IMR-90 (cell line): ENCODE results near the gene SLCO1B1. TPM values are rescaled to one million over a fixed set of nuclear protein-coding genes. Genes with fewer than 3 reads are reported as not detected.

Source experiments
- ATAC-seq: fragments of 200-7000 bp; cut with Tn5 transposase; 2 replicates; pipeline ENCODE4 v1.9.1; 2020; ENCODE audit warnings: low read depth, mild to moderate bottlenecking, moderate library complexity
- BruUV-seq: library from RNA; stranded (reverse); fragments of 400-500 nt; replicated peaks from 2 replicates; lab custom pipeline; 2021; lab: Mats Ljungman, UMichigan
- CTCF ChIA-PET: fragments of 300-600 bp; formaldehyde crosslinking; extraction: SDS; loops from one replicate; lab custom pipeline; 2021; ENCODE audit warnings: antibody characterized with exemption; lab: Yijun Ruan, JAX
- POLR2A ChIA-PET: fragments of 300-600 bp; sonication (Branson Sonifier 250); formaldehyde crosslinking; loops from one replicate; lab custom pipeline; 2022; ENCODE audit warnings: antibody characterized with exemption; ENCODE audit not compliant: unreplicated experiment; lab: Charles Lee
- DNase-seq: peaks from one replicate; pipeline ENCODE4 v3.0.0; 2013
- H2AFZ ChIP-seq: replicated peaks from 2 replicates; pipeline ENCODE3; 2013; ENCODE audit warnings: low read length, mild to moderate bottlenecking; ENCODE audit not compliant: poor library complexity
- H2AK5ac ChIP-seq: 2 replicates; pipeline ENCODE4 v1.6.1; 2013; ENCODE audit warnings: low read depth, low read length, inconsistent platforms
- H2AK9ac ChIP-seq: replicated peaks from 2 replicates; pipeline ENCODE3; 2013; ENCODE audit warnings: mild to moderate bottlenecking, low read depth, low read length, moderate library complexity; ENCODE audit not compliant: poor library complexity
- H2BK120ac ChIP-seq: 2 replicates; pipeline ENCODE4 v1.6.1; 2013; ENCODE audit warnings: low read depth, low read length, inconsistent platforms
- H2BK15ac ChIP-seq: 3 replicates; pipeline ENCODE4 v1.6.1; 2013; ENCODE audit warnings: low read depth, low read length, inconsistent platforms
- H2BK20ac ChIP-seq: 2 replicates; pipeline ENCODE4 v1.6.1; 2013; ENCODE audit warnings: low read depth, mild to moderate bottlenecking, inconsistent platforms, low read length, moderate library complexity
- H2BK5ac ChIP-seq: 2 replicates; pipeline ENCODE4 v1.6.1; 2013; ENCODE audit warnings: mild to moderate bottlenecking, low read depth, low read length, inconsistent platforms; ENCODE audit not compliant: poor library complexity, severe bottlenecking
- H3K14ac ChIP-seq: replicated peaks from 2 replicates; pipeline ENCODE4 v1.6.1; 2013; ENCODE audit warnings: low read depth, low read length, inconsistent platforms
- H3K18ac ChIP-seq: 2 replicates; pipeline ENCODE4 v1.6.1; 2013; ENCODE audit warnings: low read depth, low read length, control low read depth
- H3K23ac ChIP-seq: 2 replicates; pipeline ENCODE4 v1.6.1; 2013; ENCODE audit warnings: low read depth, low read length, inconsistent platforms
- H3K27ac ChIP-seq: 2 replicates; pipeline ENCODE4 v1.5.1; 2013; ENCODE audit warnings: mild to moderate bottlenecking, control low read depth, low read length; ENCODE audit not compliant: insufficient read depth
- H3K27me3 ChIP-seq: 2 replicates; pipeline ENCODE4 v1.6.1; 2013; ENCODE audit warnings: low read length; ENCODE audit not compliant: control insufficient read depth, insufficient read depth
- H3K36me3 ChIP-seq: 2 replicates; pipeline ENCODE4 v1.6.1; 2013; ENCODE audit warnings: low read length, mixed read lengths; ENCODE audit not compliant: control insufficient read depth, insufficient read depth
- H3K4ac ChIP-seq: 2 replicates; pipeline ENCODE4 v1.6.1; 2013; ENCODE audit warnings: low read depth, low read length, inconsistent platforms
- H3K4me1 ChIP-seq: 2 replicates; pipeline ENCODE4 v1.6.1; 2013; ENCODE audit warnings: low read length, mixed read lengths; ENCODE audit not compliant: control insufficient read depth, insufficient read depth
- H3K4me2 ChIP-seq: 2 replicates; pipeline ENCODE4 v1.6.1; 2013; ENCODE audit warnings: low read depth, mild to moderate bottlenecking, control low read depth, low read length, moderate library complexity
- H3K4me3 ChIP-seq: 2 replicates; pipeline ENCODE4 v1.5.1; 2013; ENCODE audit warnings: low read depth, mild to moderate bottlenecking, control low read depth, low read length, moderate library complexity; ENCODE audit not compliant: insufficient read depth
- H3K56ac ChIP-seq: 2 replicates; pipeline ENCODE4 v1.6.1; 2013; ENCODE audit warnings: low read length, inconsistent platforms; ENCODE audit not compliant: insufficient read depth; ENCODE audit errors: extremely low read depth
- H3K79me1 ChIP-seq, 2 experiments: 2 replicates each; pipeline ENCODE4 v1.6.1; 2013; ENCODE audit warnings: low read length in 2 of 2, inconsistent platforms in 1 of 2, low read depth in 1 of 2
- H3K9ac ChIP-seq: 2 replicates; pipeline ENCODE4 v1.6.1; 2013; ENCODE audit warnings: low read depth, low read length, control low read depth
- H3K9me1 ChIP-seq: 2 replicates; pipeline ENCODE4 v1.6.1; 2013; ENCODE audit warnings: low read length, inconsistent platforms; ENCODE audit not compliant: insufficient read depth
- H3K9me3 ChIP-seq: 2 replicates; pipeline ENCODE4 v1.6.1; 2013; ENCODE audit warnings: low read length; ENCODE audit not compliant: control insufficient read depth, insufficient read depth
- H4K20me1 ChIP-seq: 2 replicates; pipeline ENCODE4 v1.6.1; 2013; ENCODE audit warnings: low read length, inconsistent platforms; ENCODE audit not compliant: insufficient read depth
- H4K5ac ChIP-seq: 2 replicates; pipeline ENCODE4 v1.6.1; 2013; ENCODE audit warnings: mild to moderate bottlenecking, low read depth, low read length, control low read depth
- H4K8ac ChIP-seq, 2 experiments: 2 replicates each; pipeline ENCODE4 v1.6.1; 2013; ENCODE audit warnings: low read depth in 2 of 2, low read length in 2 of 2, control low read depth in 1 of 2, inconsistent platforms in 1 of 2
- H4K91ac ChIP-seq: 2 replicates; pipeline ENCODE4 v1.6.1; 2013; ENCODE audit warnings: low read depth, low read length, inconsistent platforms; ENCODE audit not compliant: insufficient read depth
- CEBPB ChIP-seq: IDR thresholded peaks from 2 replicates; pipeline ENCODE4 v1.6.1; 2012; ENCODE audit warnings: low read depth, low read length, improper control_type of control experiment
- MAFK ChIP-seq: IDR thresholded peaks from 2 replicates; pipeline ENCODE4 v1.6.1; 2012; ENCODE audit warnings: low read depth, low read length, improper control_type of control experiment
- RFX5 ChIP-seq: IDR thresholded peaks from 2 replicates; pipeline ENCODE4 v1.8.0; 2012; ENCODE audit warnings: low read depth, mild to moderate bottlenecking, low read length, moderate library complexity
- SMC3 ChIP-seq: fragments of 150-350 bp; IDR thresholded peaks from 2 replicates; pipeline ENCODE4 v1.6.1; 2016; ENCODE audit warnings: low read depth, mild to moderate bottlenecking, antibody characterized with exemption, low read length, moderate library complexity
- WGBS, 2 experiments: methylation state at CpG; one replicate each; pipeline versions ENCODE4 v1.1.5 to v1.1.7; 2013; ENCODE audit warnings: missing lambda C conversion rate in 2 of 2; ENCODE audit not compliant: insufficient read length in 1 of 2; ENCODE audit errors: extremely low coverage in 2 of 2; 5-methylcytosine and 5-hydroxymethylcytosine counted together
- dilution Hi-C: fragments of 300-500 bp; cut with HindIII; formaldehyde crosslinking; loops from one replicate; pipeline ENCODE4 v1.14.3; 2018; ENCODE audit warnings: low sequenced_read_pairs; ENCODE audit not compliant: unreplicated experiment
- in situ Hi-C: fragments of 300-500 bp; cut with MboI; formaldehyde crosslinking; loops from 3 replicates; pipeline ENCODE4 v1.14.3; 2019; ENCODE audit warnings: low sequenced_read_pairs, inconsistent platforms, mixed read lengths
- intact Hi-C: fragments of 100-400 bp; cut with micrococcal nuclease; formaldehyde crosslinking; loops from 2 replicates; pipeline ENCODE4 v1.10.0; 2022
- polyA plus RNA-seq, 3 experiments: library from polyadenylated mRNA; depleted of rRNA; stranded (reverse); fragments of >200 nt; gene quantifications; 2 replicates each; pipeline ENCODE4 v1.2.3, GENCODE V29; 2012; ENCODE audit warnings: low replicate concordance in 1 of 3
- total RNA-seq: library from RNA; depleted of rRNA; stranded (reverse); fragments of >200 nt; gene quantifications from 2 replicates; pipeline ENCODE4 v1.2.3, GENCODE V29; 2012

SLCO1B1 gene
- total and polyA plus RNA-seq, 2 of the 4 experiments (the other 2 are of a cell fraction) = not detected

GRCh38 chr12:21252070-21252469 lies 121.1 kb downstream of the SLCO1B1 start:
- peaks cover 1% of the 10 kb centered on the region; the same call in 1 of the 2 replicates for H3K9me3 ChIP-seq
- BruUV-seq = no TSS peak
- no peak overlapping the region for H2BK5ac ChIP-seq
- DNase-seq = no peak
- no peak overlapping the region for H3K9ac ChIP-seq
- no peak overlapping the region for H3K4me3 ChIP-seq
- H2BK120ac ChIP-seq = no peak overlapping the region
- H2AK9ac ChIP-seq = no peak overlapping the region
- no peak for ATAC-seq
- POLR2A ChIA-PET = no interaction called here
- no peak overlapping the region for H3K18ac ChIP-seq
- no peak overlapping the region for H3K23ac ChIP-seq
- no CpG with 5 or more reads among the region's 5 CpGs for WGBS, 2 experiments
- no peak overlapping the region for H4K8ac ChIP-seq
- H3K79me1 ChIP-seq = no peaks in the 10 kb centered on the region
- H3K27ac ChIP-seq = no peak overlapping the region
- in situ Hi-C loops (no loop called here), dilution Hi-C loops (no loop called here), intact Hi-C loops (loop anchor here (5.0 kb wide), 1 partner anchor 430 kb away; no protein-coding TSS in a partner anchor)
- CTCF ChIA-PET = no interaction called here
- H2AK5ac ChIP-seq = no peak overlapping the region
- no peak overlapping the region for H3K56ac ChIP-seq
- TF ChIP-seq SMC3 = no peak
- no peak for TF ChIP-seq CEBPB
- TF ChIP-seq MAFK = no peak
- TF ChIP-seq RFX5 = no peak
- H2BK15ac ChIP-seq = no peak overlapping the region
- H4K20me1 ChIP-seq = no peaks in the 10 kb centered on the region
- no peaks in the 10 kb centered on the region for H3K4me1 ChIP-seq
- H4K5ac ChIP-seq = no peak overlapping the region
- H2BK20ac ChIP-seq = no peak overlapping the region
- H3K14ac ChIP-seq = no peak overlapping the region
- H2AFZ ChIP-seq = no peak overlapping the region
- H3K27me3 ChIP-seq = no peaks in the 10 kb centered on the region
- no peaks in the 10 kb centered on the region for H3K9me1 ChIP-seq
- H3K4ac ChIP-seq = no peak overlapping the region
- no peaks in the 10 kb centered on the region for H3K36me3 ChIP-seq
- H3K4me2 ChIP-seq = no peak overlapping the region
- no peak overlapping the region for H4K91ac ChIP-seq
